HG02763 (cell line): Measurements from ENCODE around the gene KLC3.
"Not testable (repeated sequence)": the region's sequence is repeated elsewhere in the genome, so short reads cannot be mapped to it uniquely, and the experiment has no call there.

Experiments used
- ATAC-seq: cut with Tn5 transposase; IDR thresholded peaks from one replicate; pipeline ENCODE4 v1.9.1; 2021; ENCODE audit warnings: mild to moderate bottlenecking, moderate library complexity; ENCODE audit not compliant: unreplicated experiment

Gene KLC3

DNA sequence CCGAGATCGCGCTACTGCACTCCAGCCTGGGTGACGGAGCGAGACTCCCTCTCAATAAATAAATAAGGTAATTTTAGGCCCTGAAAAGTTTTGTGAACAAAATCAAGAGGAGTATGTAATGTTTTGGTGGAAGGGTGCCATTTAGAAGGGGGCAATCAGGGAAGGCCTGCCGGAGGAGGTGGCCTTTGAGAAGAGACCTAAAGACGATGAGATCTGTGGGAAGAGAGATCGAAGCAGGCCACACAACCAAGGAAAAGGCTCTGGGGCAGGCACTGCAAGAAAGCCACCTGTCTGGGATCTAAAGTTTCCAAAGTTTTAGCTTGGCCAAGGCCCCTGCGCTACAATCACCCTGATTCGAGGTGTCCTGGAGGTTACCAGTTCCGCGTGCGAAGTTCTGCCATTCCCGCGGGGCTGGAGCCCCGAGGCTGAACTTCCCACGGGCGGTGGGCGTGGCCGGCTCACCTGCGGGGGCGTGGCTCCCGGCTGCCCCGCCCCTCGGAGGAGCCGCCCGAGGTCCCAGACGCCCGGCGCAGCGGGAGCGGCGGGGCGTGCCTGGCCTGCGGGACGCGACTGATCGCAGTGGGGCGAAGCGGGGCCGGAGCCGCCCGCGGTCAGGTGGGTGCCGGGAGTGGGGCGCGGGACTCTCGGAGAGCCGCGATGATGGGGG is at the start of gene KLC3:
TSS of gene KLC3 (plus strand) at position 519 of the 667 bp plus-strand sequence. CDS start 4,792 bp downstream, outside the sequence.
- ATAC-seq = no peak

DNA sequence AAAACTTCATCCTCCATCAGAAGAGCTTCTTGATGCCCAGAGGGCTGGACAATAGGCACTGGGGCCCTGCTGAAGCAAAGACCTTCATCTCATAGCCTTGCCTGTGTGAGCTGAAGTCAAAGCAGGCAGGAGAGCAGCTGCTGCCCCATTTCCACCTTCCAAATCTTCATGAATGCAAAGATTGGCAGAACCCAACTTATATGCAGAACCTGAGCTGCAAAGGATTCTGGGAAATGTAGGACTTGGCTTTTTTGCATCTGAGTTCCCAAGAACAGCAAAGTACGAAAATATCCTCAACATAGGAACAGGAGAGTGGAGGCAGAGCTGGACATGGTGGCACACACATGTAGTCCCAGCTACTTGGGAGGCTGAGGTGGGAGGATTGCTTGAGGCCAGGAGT is 48.7 kb upstream of the KLC3 start:
- ATAC-seq = no peak

DNA sequence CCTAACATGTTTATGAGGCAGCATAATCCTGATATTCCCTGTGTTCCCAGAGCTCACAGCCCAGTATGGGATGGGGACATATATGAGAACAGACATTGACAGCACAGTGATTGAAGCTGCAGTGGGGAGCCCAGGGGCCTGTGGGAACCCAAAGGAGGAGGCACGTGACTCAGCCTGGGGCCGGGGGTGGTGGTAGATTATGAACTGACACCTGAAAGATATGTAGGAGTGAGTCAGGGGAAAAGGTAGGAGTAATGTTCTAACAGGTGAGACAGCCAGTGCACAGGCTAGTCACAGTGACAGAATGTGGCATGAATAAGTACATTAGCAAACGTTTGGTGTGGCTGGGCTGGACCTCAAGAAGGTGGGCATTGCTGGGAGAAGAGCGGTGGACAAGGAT is 46.9 kb upstream of the KLC3 start:
- ATAC-seq = no peak

DNA sequence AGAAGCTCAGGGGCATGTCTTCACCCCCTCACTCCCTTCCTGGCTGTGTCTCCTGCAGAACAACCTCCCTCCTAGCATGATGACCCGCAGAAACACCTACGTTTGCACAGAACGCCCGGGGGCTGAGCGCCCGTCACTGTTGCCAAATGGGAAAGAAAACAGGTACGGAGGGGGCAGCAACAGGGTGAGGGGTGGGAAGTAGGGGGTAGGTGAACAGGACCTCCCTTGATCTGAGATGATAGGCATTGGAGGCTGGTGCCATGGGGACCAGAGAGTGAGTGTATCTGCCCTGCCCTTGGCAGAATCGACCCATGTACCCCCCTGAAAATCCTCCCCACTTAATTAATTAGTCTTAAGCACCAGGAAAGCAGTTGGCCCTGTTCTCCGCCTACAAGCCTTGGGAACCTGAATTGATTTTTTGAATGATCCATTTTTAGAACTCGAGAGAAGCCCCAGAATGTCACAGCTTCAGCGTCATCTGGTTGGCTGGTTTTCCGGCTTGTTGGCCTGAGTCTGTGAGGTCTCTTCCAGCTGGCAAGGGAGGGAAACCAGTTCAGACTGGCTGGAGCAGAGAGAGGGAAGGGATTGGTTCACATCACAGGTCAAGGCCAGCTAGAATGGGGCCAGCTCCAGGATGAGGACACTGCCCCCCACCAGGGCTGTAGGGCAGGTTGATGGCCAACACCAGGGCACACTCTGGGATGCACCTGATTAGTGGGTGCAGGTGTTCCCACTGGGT is 46.1 kb upstream of the KLC3 start:
- no peak for ATAC-seq

DNA sequence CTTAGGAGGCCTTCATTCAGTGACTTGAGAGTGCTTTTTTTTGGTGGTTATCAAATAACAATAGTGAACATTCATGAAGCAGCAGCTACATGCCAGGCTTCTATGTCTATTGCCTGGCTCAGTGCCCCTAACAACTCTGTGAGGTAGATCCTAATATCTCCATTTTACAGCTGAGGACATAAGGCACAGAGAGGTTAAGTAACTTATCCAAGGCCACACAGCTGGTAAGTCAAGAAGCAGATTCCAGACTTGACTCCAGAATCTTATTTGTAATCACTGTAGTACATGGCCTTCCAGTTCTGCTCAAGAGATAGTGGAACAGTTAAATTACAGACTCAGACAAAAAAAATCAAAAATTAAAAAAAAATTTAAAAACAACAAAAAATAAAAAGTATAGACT is 44.7 kb upstream of the KLC3 start:
- no peak for ATAC-seq

DNA sequence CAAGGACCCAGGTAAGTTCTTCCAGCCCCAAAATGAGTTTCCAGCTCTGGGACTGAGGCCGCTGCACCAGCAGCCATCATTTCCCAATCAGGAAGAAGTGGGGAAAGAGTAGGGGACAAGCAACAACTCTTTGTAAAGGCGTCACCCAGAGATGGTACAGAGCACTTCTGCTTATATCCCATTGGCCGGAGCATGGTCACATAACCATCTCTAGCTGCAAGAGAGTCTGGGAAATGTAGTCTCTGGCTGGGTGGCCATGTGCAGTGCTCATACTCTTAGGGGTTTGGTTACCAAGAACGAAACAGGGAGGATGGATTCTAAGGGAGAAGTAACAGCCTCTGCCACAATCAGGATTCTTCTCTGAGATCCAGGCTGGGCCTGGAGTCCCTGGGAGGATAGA is 44.2 kb upstream of the KLC3 start:
- no peak for ATAC-seq

DNA sequence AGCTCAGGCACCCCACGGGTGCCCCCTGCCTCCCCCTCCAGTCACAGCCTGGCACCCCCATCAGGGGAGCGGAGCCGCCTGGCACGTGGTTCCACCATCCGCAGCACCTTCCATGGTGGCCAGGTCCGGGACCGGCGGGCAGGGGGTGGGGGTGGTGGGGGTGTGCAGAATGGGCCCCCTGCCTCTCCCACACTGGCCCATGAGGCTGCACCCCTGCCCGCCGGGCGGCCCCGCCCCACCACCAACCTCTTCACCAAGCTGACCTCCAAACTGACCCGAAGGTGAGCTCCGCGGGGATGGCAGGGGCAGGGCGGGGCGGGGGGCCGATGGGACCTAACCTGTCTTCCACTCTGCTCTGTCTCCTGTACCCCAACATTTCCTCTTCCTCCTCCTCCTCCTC is 42.9 kb upstream of the KLC3 start:
- no peak for ATAC-seq

DNA sequence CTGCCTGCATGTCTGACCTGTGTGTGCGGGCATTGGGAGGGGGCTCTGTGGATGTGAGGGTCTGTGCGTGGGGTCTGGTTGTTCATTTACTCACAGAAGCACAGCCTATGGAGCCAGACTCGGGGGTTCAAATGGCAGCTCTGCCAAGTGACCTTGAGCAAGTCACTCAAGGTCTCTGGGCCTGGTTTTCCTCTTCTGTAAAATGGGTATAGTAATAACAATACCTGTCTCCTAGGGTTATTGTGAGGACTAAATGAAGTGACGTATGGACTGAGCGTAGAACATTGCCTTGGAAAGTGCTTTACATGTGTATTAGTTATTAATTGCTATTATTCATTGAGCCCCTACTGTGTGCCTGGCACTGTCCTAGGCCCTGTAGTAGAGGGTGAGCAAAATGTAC is 42.3 kb upstream of the KLC3 start:
- no peak for ATAC-seq

DNA sequence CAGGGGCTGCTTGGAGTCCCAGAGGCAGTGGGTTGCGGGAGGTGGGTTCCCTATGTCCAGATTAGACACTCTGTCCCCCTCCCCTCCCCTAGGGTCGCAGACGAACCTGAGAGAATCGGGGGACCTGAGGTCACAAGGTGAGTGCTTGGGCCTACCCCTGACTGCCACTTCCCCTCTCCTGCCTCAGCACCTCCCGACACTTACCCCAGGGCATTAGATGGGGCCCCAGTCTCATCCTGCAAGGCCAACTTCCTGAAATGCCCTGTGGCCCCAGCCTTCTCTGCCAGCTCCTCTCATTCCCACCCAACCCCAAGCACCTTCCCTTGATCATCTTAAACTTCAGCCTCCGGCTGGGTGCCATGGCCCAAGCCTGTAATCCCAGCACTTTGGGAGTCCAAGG is 40.8 kb upstream of the KLC3 start:
- no peak for ATAC-seq

DNA sequence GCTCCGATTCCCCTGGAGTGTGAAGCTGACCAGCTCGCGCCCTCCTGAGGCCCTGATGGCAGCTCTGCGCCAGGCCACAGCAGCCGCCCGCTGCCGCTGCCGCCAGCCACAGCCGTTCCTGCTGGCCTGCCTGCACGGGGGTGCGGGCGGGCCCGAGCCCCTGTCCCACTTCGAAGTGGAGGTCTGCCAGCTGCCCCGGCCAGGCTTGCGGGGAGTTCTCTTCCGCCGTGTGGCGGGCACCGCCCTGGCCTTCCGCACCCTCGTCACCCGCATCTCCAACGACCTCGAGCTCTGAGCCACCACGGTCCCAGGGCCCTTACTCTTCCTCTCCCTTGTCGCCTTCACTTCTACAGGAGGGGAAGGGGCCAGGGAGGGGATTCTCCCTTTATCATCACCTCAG is 38.1 kb upstream of the KLC3 start:
- ATAC-seq = no peak

DNA sequence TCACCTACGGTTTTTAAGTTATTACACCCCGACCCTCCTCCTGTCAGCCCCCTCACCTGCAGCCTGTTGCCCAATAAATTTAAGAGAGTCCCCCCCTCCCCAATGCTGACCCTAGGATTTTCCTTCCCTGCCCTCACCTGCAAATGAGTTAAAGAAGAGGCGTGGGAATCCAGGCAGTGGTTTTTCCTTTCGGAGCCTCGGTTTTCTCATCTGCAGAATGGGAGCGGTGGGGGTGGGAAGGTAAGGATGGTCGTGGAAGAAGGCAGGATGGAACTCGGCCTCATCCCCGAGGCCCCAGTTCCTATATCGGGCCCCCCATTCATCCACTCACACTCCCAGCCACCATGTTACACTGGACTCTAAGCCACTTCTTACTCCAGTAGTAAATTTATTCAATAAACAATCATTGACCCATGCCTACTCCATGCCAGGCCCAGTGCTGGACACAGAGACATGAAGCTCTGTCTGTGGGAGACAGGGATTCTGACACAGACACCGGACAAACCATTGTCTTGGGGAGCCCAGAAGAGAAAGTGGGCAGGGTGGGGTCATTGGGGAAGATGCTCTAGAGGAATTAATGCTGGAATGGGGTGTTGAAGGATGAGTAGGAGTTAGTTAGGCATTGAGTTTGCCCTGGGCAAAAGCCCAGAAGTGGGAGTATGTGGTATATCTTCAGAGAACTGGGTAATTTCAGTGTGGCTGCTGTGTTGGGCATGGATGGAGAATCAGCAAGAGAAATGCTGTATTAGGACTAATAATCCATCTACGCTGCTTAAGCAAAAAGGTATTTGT is 37.1 kb upstream of the KLC3 start:
- no peak for ATAC-seq

DNA sequence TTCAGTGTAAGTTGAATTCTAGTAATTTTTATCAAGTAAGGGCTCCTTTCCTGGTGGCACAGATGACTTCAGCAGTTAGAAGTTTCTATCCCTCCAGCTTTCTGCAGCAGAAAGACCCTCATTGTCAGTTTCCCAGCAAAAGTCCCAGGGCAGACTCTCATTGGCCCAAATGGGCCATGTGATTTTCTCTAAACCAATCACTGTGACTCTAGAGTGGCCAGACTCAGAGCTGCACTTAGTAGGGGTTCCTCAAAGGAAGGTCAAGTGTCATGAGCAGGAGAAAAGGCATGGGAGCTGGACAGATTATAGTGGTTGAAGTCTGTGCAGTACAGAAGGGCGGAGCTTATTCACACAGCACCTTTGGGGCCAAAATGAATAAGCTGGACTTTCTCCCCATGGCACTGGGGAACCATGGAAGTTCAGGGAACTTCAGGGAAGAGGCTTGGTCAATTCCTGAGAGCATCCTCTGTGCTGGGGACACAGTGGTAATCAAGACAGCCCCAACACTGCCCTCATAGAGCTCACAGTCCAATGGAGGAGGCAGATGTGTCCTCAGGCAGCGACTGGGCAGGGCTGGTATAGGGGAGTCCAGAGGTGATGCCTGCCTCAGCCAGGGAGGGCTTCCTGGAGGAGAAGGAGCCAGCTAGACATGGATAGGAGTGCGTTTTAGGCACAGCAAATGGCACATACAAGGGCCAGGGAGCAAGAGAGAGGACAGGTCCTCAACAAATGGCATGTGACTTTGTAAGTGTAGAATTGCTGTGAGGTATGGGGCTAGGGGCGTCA is 36.2 kb upstream of the KLC3 start:
- ATAC-seq = no peak

DNA sequence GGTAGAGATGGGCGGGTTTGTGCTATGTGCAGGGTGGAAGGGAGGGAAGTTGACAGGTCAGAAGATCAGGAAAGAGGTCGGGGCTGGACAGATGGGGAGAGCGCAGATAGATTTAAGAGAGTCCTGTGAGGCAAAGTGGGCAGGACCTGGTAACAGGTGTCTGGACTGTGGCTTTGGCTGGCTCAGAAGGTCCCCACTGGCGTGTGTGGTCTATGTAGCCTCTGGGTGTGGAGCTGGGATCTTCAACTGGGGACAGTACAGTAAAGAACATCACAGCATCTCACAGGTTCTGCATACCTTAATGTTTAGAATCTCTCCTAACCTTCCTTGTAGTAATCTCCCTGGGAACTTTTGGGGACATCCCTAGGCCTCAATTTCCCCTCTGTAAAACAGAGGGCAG is 35.5 kb upstream of the KLC3 start:
- no peak for ATAC-seq

DNA sequence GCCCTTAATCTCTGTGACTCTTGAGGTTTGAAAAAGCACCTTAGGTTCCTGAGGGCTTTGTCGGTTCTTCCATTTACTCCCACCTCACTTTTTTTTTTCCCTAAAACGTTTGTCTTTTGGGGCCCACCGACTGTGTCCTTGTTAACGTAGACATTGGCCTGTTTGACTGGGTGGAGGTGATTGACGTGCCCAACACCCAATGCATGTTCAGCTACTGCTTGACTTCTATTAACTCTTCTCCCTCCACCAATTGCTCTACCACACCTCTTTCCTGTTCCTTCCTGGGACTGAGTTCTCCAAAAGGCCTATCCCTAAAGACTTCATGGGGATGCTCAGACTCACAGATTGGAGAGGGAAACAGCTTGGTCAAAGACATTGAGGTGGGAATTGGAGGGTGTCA is 35.1 kb upstream of the KLC3 start:
- ATAC-seq = no peak

DNA sequence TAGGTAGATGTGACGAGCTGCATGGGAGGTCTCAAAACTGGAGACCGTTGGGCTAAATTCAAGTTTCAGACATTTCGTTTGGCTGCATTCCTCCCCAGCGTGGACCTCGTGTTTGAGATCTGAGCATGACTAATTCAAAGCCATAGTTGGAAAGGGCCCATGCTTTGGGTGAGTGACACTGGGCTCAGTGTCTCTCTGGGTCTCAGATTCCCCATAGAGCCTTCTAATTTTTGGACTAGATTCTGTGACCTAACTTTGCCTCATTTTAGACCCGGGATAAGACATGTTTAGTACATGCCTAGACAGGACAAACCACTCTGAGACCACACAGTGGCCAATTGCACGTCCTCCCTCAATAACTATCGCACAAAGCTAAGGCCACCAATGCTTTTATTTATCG is 34.5 kb upstream of the KLC3 start:
- no peak for ATAC-seq

DNA sequence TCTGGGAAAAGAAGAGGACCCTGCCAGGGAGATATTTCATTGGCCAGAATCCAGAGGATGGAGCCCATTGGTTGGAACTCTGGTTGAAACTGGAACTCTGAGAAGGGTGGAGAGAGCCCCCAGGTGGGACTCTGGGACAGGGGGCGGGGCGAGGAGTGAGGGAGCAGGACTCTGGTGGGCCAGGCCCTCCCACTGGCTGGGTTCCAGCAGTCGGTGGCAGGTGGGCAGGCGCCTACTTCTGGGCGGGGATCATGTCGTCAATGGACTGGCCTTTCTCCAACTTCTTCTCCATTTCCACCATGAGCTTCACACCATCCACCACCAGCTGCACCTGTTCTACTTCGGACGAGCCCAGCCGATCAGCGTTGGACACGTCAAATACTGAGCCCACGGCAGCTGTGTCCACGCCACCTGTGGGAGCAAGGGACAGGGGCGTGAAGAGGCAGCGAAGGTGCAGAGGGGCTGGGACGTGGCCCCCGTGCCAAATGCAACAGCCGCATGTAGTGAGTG is 34.0 kb upstream of the KLC3 start:
- no peak for ATAC-seq

DNA sequence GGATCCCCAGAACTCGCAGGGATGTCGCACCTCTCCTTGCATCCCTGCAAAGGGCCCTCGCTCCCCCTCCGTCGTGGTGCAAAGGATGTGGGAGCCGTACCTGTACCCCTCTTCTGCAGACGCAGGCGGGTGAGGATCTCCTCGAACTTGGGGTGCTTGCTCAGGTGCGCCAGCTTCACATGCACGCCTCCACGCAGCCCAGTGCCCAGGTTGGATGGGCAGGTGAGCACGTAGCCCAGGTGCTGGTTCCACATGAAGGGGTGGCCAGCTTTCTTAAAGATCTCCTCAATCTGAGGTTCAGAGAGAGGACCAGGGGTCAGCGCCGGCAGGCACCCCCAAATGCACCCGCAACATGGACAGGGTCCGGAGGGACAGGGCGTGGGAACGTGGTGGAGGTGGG is 33.2 kb upstream of the KLC3 start:
- no peak for ATAC-seq

DNA sequence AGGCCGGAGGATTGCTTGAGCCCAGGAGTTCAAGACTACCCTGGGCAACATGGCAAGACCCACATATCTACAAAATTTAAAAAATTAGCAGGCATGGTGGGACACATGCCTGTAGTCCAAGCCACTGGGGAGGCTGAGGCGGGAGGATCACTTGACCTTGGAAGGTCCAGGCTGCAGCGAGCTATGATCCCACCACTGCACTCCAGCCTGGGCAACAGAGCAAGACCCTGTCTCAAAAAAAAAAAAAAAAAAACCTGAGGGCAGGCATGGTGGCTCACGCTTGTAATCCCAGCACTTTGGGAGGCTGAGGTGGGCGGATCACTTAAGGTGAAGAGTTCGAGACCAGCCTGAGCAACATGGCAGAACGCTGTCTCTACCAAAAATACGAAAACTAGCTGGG is 31.2 kb upstream of the KLC3 start:
- not testable (repeated sequence) for ATAC-seq

DNA sequence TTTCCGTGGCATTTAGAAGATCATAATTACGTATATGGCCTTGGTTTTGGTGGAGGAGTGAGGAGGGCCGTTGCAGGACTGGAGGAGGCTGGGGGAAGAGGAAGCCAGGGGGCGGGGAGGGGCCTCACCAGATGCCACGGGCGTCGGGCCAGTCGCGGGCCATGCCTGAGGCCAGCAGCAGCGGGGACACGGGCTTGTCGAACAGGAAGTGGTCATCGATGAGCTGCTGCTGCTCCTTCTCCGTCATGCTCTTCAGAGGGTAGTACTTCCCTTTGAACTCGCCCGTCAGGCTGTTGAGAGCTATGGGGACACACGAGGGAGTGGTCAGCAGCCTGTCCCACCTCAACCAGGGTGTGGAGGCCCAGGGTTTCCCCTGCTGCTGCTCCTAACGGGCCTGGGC is 28.9 kb upstream of the KLC3 start:
- no peak for ATAC-seq

DNA sequence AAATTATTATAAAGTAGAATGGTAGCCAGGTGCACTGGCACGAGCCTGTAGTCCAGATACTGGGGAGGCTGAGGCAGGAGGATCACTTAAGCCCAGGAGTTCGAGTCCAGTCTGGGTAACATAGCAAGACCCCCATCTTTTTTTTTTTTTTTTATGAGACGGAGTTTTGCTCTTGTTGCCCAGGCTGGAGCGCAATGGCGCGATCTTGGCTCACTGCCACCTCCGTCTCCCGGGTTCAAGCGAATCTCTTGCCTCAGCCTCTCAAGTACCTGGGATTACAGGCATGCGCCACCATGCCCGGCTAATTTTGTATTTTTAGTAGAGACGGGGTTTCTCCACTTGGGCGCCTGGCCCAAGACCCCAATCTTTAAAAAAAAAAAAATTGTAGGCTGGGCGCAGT is 28.3 kb upstream of the KLC3 start:
- not testable (repeated sequence) for ATAC-seq

DNA sequence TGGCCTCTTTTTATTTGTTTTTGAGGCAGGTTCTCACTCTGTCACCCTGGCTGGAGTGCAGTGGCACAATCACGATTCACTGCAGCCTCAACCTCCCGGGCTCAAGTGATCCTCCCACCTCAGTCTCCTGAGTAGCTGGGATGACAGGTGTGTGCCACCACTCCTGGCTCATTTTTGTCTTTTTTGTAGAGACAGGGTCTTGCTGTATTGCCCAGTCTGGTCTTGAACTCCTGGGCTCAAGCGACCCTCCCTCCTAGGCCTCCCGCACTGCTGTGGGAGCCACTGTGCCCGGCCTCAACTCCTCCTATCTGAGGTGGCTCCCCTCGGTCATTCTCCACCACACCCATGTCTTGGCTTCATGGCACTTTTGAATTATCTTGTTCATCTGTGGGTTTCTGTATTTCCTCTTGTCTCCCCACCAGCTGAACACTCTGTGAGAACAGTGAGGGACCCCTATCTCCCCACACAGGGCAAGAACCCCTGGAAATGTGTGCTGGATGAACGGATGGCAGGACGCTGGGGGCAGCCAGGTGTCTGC is 25.8 kb upstream of the KLC3 start:
- no peak for ATAC-seq
